Right cardiac atrium (tissue), 5 donors: ENCODE measurements around the gene ADCY3. TPM values are rescaled to one million over a fixed set of nuclear protein-coding genes. Genes with fewer than 3 reads are reported as not detected.

ENCODE experiments used
- ATAC-seq, 2 donors: fragments of 200-7000 bp; cut with Tn5 transposase; one replicate each; pipeline versions ENCODE4 v1.8.0 to v1.9.1; 2020; ENCODE audit warnings: moderate library complexity in 2 of 2, mild to moderate bottlenecking in 1 of 2
- DNase-seq, 3 donors: peaks; one replicate each; pipeline ENCODE4 v3.0.0-alpha.2; 2020
- H3K27ac ChIP-seq: one replicate; pipeline ENCODE4 v1.5.1; 2013; ENCODE audit warnings: mild to moderate bottlenecking, low read length, control low read depth, moderate library complexity
- H3K27me3 ChIP-seq: one replicate; pipeline ENCODE4 v1.6.1; 2013; ENCODE audit not compliant: control insufficient read depth, insufficient read depth
- H3K4me1 ChIP-seq: one replicate; pipeline ENCODE4 v1.6.1; 2013; ENCODE audit warnings: low read length; ENCODE audit not compliant: control insufficient read depth, insufficient read depth
- H3K4me3 ChIP-seq: one replicate; pipeline ENCODE4 v1.5.1; 2013; ENCODE audit warnings: low read length, control low read depth
- H3K9me3 ChIP-seq: one replicate; pipeline ENCODE4 v1.6.1; 2013; ENCODE audit warnings: low read length; ENCODE audit not compliant: control insufficient read depth
- WGBS: extraction: QIAGEN DNeasy Blood & Tissue Kit; methylation state at CpG from one replicate; pipeline ENCODE4 v1.1.7; 2013; 5-methylcytosine and 5-hydroxymethylcytosine counted together
- intact Hi-C, 4 donors: fragments of 100-400 bp; cut with DNase I; formaldehyde crosslinking; loops; one replicate each; pipeline versions ENCODE4 v1.11.0 to v1.14.0; 2022 to 2023
- polyA plus RNA-seq: library from polyadenylated mRNA; stranded (reverse); fragments of 200-250 nt; gene quantifications from one replicate; pipeline ENCODE4 v1.2.3, GENCODE V29; 2013
- total RNA-seq, 4 donors: library from RNA; stranded (reverse); fragmentation: NEBNext Ultra II Directional; extraction: Animal tissue kit (Norgen Biotek cat#: 25700); gene quantifications; one replicate each; pipeline ENCODE4 v1.2.1, GENCODE V29; 2021
- donor health status: healthy with polysubstance abuse.
- donor health status: DM: no; HTN: yes; CAD: no.
- donor health status: DM: no; HTN: no; CAD: no.
- donor health status: DM: no; HTN: yes; CAD: no; lungs with severe emphysema.
- donor health status: DM: yes; HTN: yes; CAD: no.

The ADCY3 gene
- total and polyA plus RNA-seq, 5 donors, result 11.7 to 30.4 (median 17.2) TPM

DNA sequence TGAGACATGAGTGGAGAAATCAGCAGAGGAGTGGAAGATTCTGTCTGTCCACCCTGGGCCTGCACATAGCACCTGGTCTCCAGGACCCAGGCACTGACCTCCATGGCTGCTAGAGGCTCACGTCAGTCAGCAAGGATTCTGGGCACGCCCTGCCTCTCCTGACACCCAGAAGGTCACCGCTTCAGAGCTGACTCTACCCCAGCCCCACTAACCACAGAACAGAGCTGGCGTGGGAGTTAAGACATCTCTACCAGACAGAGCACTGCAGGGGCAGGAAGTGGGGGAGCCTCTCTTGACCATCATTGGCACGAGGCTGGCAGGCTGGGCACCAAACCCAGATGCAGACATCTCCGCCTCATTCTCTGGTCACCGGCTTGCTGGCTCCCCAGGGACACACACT lies 3.0 kb downstream of the ADCY3 start:
- ATAC-seq, result no peak
- intact Hi-C loops, result no loop called here
- DNase-seq, result no peak
- 76% methylated on average over 7 of the region's 7 CpGs for WGBS
- Histone ChIP-seq H3K9me3 (no peaks in the 10 kb centered on the region), H3K27ac (no peak overlapping the region), H3K27me3 (no peaks in the 10 kb centered on the region), H3K4me3 (no peak overlapping the region), H3K4me1 (peaks cover 4% of the 10 kb centered on the region)

DNA sequence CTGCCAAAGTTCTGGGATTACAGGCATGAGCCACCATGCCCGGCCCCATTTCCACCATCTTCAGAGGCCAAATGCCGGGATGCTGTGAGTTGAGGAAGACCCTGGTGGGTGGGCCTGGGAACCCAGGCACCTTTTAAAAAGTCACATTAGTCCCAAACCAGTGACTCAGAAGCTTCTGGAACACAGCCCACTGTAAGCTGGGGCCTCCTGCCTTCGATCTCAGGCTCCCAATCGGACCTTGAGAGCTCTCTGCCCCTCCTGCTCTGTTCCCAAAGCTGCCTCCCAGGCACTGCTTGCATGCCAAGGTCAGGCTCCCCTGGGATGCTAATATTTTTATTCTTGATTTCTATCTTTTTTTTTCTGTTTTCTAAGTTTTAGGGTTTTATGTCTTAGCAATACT lies 4.2 kb downstream of the ADCY3 start:
- Histone ChIP-seq H3K4me3 (no peak overlapping the region), H3K27me3 (no peaks in the 10 kb centered on the region), H3K4me1 (peaks cover 4% of the 10 kb centered on the region), H3K27ac (no peak overlapping the region), H3K9me3 (no peaks in the 10 kb centered on the region)
- 77% methylated on average over 4 of the region's 4 CpGs for WGBS
- no peak for ATAC-seq
- intact Hi-C loops, result no loop called here
- peak in 2 of 3 donors; percentile 40 to 68 for DNase-seq

DNA sequence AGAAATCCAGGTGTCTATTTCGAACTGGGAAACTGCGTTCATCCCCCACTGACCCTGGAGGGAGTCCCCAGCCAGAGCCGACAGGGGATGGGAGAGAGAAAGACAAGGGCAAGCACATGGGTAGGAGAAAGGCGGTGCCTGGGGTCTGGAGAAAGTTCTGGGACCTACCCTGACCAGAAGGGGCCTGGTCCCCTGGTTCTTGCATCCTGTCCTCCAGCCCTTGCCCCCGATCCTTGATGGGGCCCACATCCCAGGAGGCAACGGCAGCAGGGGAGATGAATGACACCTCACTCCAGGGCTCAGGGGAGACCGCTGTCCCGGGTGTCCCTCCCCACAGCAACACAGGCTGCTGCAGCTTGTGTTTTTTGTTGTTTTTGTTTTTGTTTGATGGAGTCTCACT lies 4.9 kb downstream of the ADCY3 start:
- H3K27ac ChIP-seq, result no peak overlapping the region
- H3K4me1 ChIP-seq, result peaks cover 4% of the 10 kb centered on the region
- intact Hi-C loops, result no loop called here
- no peak for ATAC-seq
- DNase-seq, result no peak
- 90% methylated on average over 8 of the region's 8 CpGs for WGBS
- H3K27me3 ChIP-seq, result no peaks in the 10 kb centered on the region
- H3K4me3 ChIP-seq, result no peak overlapping the region
- no peaks in the 10 kb centered on the region for H3K9me3 ChIP-seq

DNA sequence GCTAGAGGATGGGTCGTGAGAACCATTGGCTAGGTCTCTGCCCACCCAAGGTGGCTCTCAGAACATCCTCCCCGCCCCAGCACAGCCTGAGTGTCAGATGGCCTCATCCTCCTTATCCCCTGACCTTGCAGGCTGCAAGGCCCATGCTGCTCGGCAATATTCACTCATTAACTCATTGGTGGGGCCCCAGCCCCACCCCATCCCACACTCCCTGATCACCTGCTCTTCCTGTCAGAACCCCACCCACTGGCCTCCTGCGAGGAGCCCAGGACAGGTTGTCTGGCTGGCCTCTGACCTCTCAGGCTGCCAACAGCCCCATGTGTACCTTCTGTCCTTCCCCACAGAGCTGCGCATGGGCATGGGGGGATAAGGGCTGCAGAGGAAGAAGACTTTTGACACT lies 5.3 kb downstream of the ADCY3 start:
- Histone ChIP-seq H3K9me3 (no peaks in the 10 kb centered on the region), H3K4me1 (peaks cover 4% of the 10 kb centered on the region), H3K27ac (no peak overlapping the region), H3K4me3 (no peak overlapping the region), H3K27me3 (no peaks in the 10 kb centered on the region)
- ATAC-seq (no peak), DNase-seq (no peak)
- intact Hi-C loops, result no loop called here
- 87% methylated on average over 5 of the region's 5 CpGs for WGBS

DNA sequence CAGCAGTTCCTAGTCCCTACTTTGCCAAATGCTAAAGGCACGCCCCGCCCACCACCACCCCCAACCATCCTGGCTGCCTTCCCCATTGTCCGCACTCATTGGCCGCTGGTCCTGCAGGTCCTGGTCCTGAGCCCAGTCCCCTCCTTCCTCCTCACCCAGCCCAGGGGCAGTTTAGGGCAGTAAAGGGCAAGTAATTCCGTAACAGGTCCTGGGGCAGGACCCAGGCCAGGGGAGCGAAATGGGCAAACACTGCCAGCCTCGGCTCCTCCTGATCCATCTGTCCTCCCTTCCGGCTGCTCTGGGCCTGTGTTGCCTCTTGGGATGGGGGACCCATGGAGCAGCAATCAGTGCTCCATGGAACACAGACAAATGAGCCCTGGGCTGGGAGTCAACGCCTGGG lies 6.1 kb downstream of the ADCY3 start:
- intact Hi-C loops, result no loop called here
- no peaks in the 10 kb centered on the region for H3K9me3 ChIP-seq
- ATAC-seq (peak in 1 of 2 donors; percentile 38), DNase-seq (peak in 1 of 3 donors; percentile 74)
- no peak overlapping the region for H3K4me3 ChIP-seq
- H3K27ac ChIP-seq, result no peak overlapping the region
- no peaks in the 10 kb centered on the region for H3K27me3 ChIP-seq
- 76% methylated on average over 9 of the region's 9 CpGs for WGBS
- H3K4me1 ChIP-seq, result peaks cover 4% of the 10 kb centered on the region

DNA sequence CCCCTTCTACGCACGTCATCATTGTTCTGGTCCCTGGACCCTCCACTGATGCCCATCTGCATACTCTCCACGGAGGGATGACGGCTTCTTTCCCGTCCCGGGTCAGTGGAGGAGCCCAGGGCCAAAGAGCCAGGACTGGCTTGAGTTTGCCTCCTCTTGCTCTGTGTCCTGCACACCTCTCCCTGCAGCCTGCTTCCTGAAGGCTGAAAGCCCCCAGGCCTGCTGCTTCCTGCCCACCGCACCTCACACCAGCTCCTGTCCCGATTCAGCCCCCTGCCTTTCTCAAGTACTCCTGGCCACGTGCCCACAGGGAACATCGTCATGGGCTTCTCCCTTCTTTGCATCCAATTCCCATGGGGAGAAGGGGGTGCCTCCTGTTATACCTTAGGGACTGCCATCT lies 7.1 kb downstream of the ADCY3 start:
- ATAC-seq (peak in 1 of 2 donors; percentile 5), DNase-seq (no peak)
- Histone ChIP-seq H3K4me1 (peaks cover 4% of the 10 kb centered on the region), H3K27ac (no peak overlapping the region), H3K4me3 (no peak overlapping the region), H3K27me3 (no peaks in the 10 kb centered on the region), H3K9me3 (no peaks in the 10 kb centered on the region)
- 76% methylated on average over 10 of the region's 10 CpGs for WGBS
- intact Hi-C loops, result no loop called here

DNA sequence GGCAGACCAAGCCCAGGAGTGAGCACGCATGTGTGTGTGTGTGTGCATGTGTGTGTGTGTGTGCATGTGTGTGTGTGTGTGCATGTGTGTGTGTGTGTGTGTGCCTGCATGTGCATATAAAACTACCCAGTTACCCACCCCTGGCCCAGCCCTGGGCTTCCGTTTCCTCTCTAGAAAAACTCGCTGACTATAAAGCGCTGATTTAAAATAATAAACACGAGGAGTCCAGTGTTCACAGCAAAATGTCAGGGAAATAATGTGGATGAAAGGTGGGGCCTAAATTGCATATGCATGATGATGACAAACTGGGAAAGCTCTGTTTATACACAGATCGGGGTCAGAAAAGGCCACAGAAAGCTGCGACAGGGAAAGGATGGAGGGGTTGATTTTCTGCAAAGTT lies 7.5 kb downstream of the ADCY3 start:
- WGBS, result 82% methylated on average over 7 of the region's 7 CpGs
- no peaks in the 10 kb centered on the region for H3K27me3 ChIP-seq
- no peak overlapping the region for H3K27ac ChIP-seq
- intact Hi-C loops, result no loop called here
- DNase-seq (no peak), ATAC-seq (no peak)
- no peak overlapping the region for H3K4me3 ChIP-seq
- peaks cover 4% of the 10 kb centered on the region for H3K4me1 ChIP-seq
- no peaks in the 10 kb centered on the region for H3K9me3 ChIP-seq

DNA sequence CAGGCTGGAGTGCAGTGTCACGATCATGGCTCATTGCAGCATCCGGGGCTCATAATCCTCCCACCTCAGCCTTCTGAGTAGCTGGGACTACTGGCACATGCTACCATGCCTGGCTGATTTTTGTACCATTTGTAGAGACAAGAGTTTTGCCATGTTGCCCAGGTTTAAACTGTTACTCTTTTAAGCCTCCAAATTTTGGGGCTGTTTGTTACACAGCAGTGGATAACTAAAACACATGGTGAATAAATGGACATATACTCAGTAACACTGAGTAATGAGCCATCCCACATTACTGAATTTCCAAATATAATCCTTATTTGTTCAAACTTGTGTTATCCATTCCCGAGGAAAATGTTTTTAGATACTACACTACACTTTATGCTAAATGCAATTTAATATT lies 9.8 kb downstream of the ADCY3 start:
- 96% methylated on average over 3 of the region's 3 CpGs for WGBS
- ATAC-seq (no peak), DNase-seq (no peak)
- H3K27ac ChIP-seq, result no peak overlapping the region
- no peak overlapping the region for H3K4me3 ChIP-seq
- H3K27me3 ChIP-seq, result no peaks in the 10 kb centered on the region
- no peaks in the 10 kb centered on the region for H3K9me3 ChIP-seq
- intact Hi-C loops, result no loop called here
- no peaks in the 10 kb centered on the region for H3K4me1 ChIP-seq

DNA sequence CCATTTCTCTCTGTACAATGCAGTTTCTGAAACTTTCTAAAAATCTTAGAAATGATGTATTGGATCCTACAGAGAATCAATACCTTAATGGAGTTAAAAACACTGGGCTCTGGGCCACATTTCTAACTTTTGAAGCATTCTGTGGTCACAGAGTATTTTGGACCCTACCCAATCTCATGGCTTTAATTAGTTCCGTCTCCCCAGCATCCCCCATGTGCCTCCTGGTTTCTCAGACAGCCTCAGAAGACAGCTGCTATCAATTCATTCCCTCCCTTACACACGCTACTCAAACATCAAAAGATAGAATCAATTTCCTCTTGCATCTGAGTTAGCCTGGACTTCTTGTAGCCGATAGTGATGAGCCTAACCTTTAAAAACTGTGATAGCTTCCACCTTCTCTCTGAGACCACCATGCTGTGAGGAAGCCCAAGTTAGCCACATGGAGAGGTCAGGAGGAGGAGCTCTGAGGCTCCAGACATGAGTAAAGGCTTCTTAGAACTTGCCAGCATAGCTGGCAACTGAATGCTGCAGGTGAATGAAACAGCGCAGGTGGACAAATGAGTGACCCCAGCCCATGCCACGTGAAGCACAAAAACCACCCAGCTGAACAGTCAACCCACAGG lies 10.4 kb downstream of the ADCY3 start:
- no peaks in the 10 kb centered on the region for H3K4me1 ChIP-seq
- no peaks in the 10 kb centered on the region for H3K27me3 ChIP-seq
- intact Hi-C loops, result no loop called here
- no peaks in the 10 kb centered on the region for H3K9me3 ChIP-seq
- H3K4me3 ChIP-seq, result no peak overlapping the region
- ATAC-seq, result no peak
- H3K27ac ChIP-seq, result no peak overlapping the region
- 87% methylated on average over 5 of the region's 5 CpGs for WGBS
- DNase-seq, result no peak

DNA sequence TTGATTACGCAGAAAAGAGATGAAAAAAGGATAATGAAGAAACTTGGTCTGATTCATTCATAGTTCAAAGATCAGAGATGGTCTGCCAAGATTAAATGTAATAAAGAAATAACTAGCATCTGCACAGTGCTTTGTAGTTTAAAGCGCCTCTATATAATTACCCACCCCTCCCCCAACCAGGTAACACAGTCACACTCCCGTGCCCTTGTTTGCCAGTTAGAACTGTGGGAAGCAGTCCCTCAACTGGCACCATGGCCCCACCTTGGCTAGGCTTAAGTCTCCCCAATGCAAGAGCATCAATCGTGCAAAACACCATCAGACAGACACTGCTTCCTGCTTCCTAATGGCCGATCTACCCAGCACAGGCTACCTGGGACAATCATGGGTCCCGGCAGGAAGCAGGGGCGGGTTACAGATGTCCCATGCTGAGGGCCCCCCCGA lies 11.6 kb downstream of the ADCY3 start:
- no peak for ATAC-seq
- H3K9me3 ChIP-seq, result no peaks in the 10 kb centered on the region
- WGBS, result 87% methylated on average over 8 of the region's 8 CpGs
- H3K4me1 ChIP-seq, result no peaks in the 10 kb centered on the region
- no peaks in the 10 kb centered on the region for H3K27me3 ChIP-seq
- DNase-seq, result no peak
- no peak overlapping the region for H3K4me3 ChIP-seq
- intact Hi-C loops, result no loop called here
- no peak overlapping the region for H3K27ac ChIP-seq

DNA sequence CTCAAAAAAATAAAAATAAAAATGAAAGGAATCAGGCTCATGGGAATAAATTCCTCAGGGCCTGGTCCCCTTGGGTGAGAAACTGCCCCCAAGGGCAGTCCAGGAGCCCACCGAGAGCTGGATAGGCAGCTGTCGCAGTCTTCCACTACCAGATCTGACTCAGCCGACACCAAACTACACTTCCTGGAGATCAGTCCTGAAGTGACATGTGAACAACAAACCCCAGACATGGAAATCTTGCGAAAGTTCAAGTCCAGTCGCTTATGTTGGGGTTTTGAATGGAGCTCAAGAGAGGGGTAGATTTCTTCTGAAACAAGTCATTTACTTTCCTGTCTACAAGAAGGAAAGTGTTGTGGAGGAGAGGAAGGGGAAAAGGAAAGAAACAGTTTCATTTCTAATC lies 12.9 kb downstream of the ADCY3 start:
- Histone ChIP-seq H3K9me3 (no peaks in the 10 kb centered on the region), H3K4me1 (no peaks in the 10 kb centered on the region), H3K27ac (no peak overlapping the region), H3K4me3 (no peak overlapping the region), H3K27me3 (no peaks in the 10 kb centered on the region)
- no peak for DNase-seq
- no peak for ATAC-seq
- intact Hi-C loops, result no loop called here
- 77% methylated on average over 5 of the region's 5 CpGs for WGBS

DNA sequence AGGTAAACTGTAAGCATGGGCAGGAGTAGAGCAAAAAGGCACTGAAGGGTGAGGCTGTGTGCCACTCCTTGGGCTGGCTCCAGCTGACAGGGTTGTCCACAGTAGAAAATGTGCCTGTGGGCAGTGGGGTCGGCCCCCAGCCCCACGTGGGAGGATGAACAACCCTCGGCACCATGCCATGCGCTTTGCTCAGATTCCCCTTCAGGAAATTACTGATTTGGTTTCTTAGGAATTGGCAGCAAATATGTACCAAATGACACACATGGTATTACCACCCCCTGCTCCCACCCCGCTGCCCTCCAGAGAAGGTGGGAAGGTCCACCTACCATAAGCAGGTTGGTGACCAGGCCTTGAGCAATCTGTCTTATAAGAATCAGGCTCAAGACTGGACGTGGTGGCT lies 13.6 kb downstream of the ADCY3 start:
- H3K4me3 ChIP-seq, result no peak overlapping the region
- no peaks in the 10 kb centered on the region for H3K4me1 ChIP-seq
- 91% methylated on average over 6 of the region's 6 CpGs for WGBS
- intact Hi-C loops, result no loop called here
- ATAC-seq (no peak), DNase-seq (no peak)
- H3K27me3 ChIP-seq, result no peaks in the 10 kb centered on the region
- no peaks in the 10 kb centered on the region for H3K9me3 ChIP-seq
- H3K27ac ChIP-seq, result no peak overlapping the region
